ENCODE measurements around the gene ATAT1. TPM values are rescaled to one million over a fixed set of nuclear protein-coding genes. Genes with fewer than 3 reads are reported as not detected.

The ATAT1 gene
- total and polyA plus RNA-seq, 10 of the 15 experiments (the other 5 are each of a cell fraction or from before 2014, with no cell fraction given): 1.1 to 14.2 (median 6.9) TPM

GRCh38 chr6:30610065-30610464, 16.6 kb upstream of the ATAT1 start:
- ChIA-PET SMC1A (ENCODE audit: uncharacterized antibody, unreplicated experiment) (interaction anchor here (1.2 to 1.4 kb wide), 3 partner anchors 9 to 61 kb away, joined by 3 read pairs; no protein-coding TSS in a partner anchor), POLR2A (interaction anchor here (0.6 to 1.0 kb wide), 5 partner anchors 11 to 1029 kb away, joined by 3 to 8 read pairs (median 5); no protein-coding TSS in a partner anchor), CTCF (interaction anchor here (0.8 to 1.5 kb wide), 5 partner anchors 13 to 121 kb away, joined by 3 to 6 read pairs (median 4); no protein-coding TSS in a partner anchor), RAD21 (ENCODE audit: unreplicated experiment) (interaction anchor here (0.8 to 1.0 kb wide), 2 partner anchors 10 to 63 kb away, joined by 3 read pairs; partner anchors contain the start of gene DHX16)
- WGBS (ENCODE audit: insufficient coverage, insufficient replicate concordance, low lambda C conversion rate, missing lambda C conversion rate): 15% methylated on average over 4 of the region's 4 CpGs
- Histone ChIP-seq H4K20me1 (ENCODE audit: control insufficient read depth, insufficient read depth) (0 out of 2 replicates have a peak, but pooled peaks cover 8% of the 10 kb centered on the region), H3K36me3 (ENCODE audit: control insufficient read depth in 2 of 2, insufficient read depth in 2 of 2, low read length in 1 of 2) (peaks cover 11 to 57% of the 10 kb centered on the region in 2 experiments), H3K4me1 (ENCODE audit: control insufficient read depth, insufficient read depth, low read length) (peaks cover 3% of the 10 kb centered on the region), H3K79me2 (ENCODE audit: control insufficient read depth, insufficient read depth, low read length) (peaks cover 19% of the 10 kb centered on the region), H3K9ac (ENCODE audit: control insufficient read depth, insufficient read depth, low read length) (no peak overlapping the region), H3K4me3 (no peak overlapping the region), H2AFZ (ENCODE audit: control insufficient read depth, low read depth, low read length) (no peak overlapping the region), H3K4me2 (ENCODE audit: control insufficient read depth, insufficient read depth) (no peak overlapping the region), H3K27ac (ENCODE audit: control insufficient read depth, insufficient read depth) (no peak overlapping the region), H3K27me3 (replicated peaks in 1 of 2; ENCODE audit: control insufficient read depth in 2 of 2, insufficient read depth in 2 of 2, low read length in 1 of 2) (no peaks in the 10 kb centered on the region), H3K9me3 (replicated peaks; ENCODE audit: control insufficient read depth, insufficient read depth, low read length) (no peaks in the 10 kb centered on the region)
- no peak for TF ChIP-seq IKZF1 (conservative IDR thresholded peaks at IDR 0.05)
- TF ChIP-seq POLR2AphosphoS2 (IDR thresholded peaks at IDR 0.05; ENCODE audit: low read depth, low read length): peak; percentile 18; the same call in 1 of the 2 replicates
- no peak for TF ChIP-seq TBL1XR1 (IDR thresholded peaks at IDR 0.05; ENCODE audit: low read depth, low read length)
- no peak for TF ChIP-seq ELK1 (IDR thresholded peaks at IDR 0.05; ENCODE audit: low read depth, low read length)
- TF ChIP-seq ZSCAN29 (IDR thresholded peaks at IDR 0.05): no peak
- TF ChIP-seq BCLAF1 (IDR thresholded peaks at IDR 0.05): no peak
- TF ChIP-seq NFIC (IDR thresholded peaks at IDR 0.05; ENCODE audit: low read depth, low read length): no peak
- FAIRE-seq: no peak
- intact Hi-C loops (cut with micrococcal nuclease; ENCODE audit: unreplicated experiment) (no loop called here), in situ Hi-C loops (cut with MboI) (no loop called here)
- no peak for DNase-seq (ENCODE audit: low read depth, low spot score)
- BruUV-seq (replicated peaks): no TSS peak
- ATAC-seq: no peak

Data from GM12878 (cell line).